ENCODE data around the gene NFATC2IP.

GRCh38 chr16:28958216-28958615 is 7.5 kb downstream of the NFATC2IP start:
- TF ChIP-seq CTCF (IDR thresholded peaks at IDR 0.05) = no peak
- no peak for TF ChIP-seq POLR2A (IDR thresholded peaks at IDR 0.05)

All from uterus (tissue), 2 donors.